Embryonic facial prominence (tissue), 1 donor: ENCODE measurements around the gene MOAP1.
"Not testable (repeated sequence)": the region's sequence is repeated elsewhere in the genome, so short reads cannot be mapped to it uniquely, and the experiment has no call there.

ENCODE experiments used
- DNase-seq: peaks from one replicate; pipeline ENCODE4 v3.0.0-alpha.2; 2016; ENCODE audit errors: extremely low spot score

MOAP1 gene

GRCh38 chr14:93185349-93185720, 638 bp upstream of the MOAP1 start:
- DNase-seq: no peak

GRCh38 chr14:93183596-93184317, 940 bp downstream of the MOAP1 start:
- no peak for DNase-seq

- no peak for DNase-seq
These were observed 9.2 kb downstream of the MOAP1 start for GRCh38 chr14:93175492-93175891.

- DNase-seq: not testable (repeated sequence)
These were observed 10.0 kb downstream of the MOAP1 start for GRCh38 chr14:93174731-93175130.

- no peak for DNase-seq
These were observed 10.7 kb downstream of the MOAP1 start for GRCh38 chr14:93173943-93174395.

- DNase-seq: no peak
These were observed 13.3 kb downstream of the MOAP1 start for GRCh38 chr14:93171376-93171775.

GRCh38 chr14:93170141-93170540, 14.6 kb downstream of the MOAP1 start:
- DNase-seq: not testable (repeated sequence)

- DNase-seq: not testable (repeated sequence)
These were observed 15.1 kb downstream of the MOAP1 start for GRCh38 chr14:93169619-93170018.

GRCh38 chr14:93168610-93169009, 16.1 kb downstream of the MOAP1 start:
- DNase-seq: not testable (repeated sequence)

GRCh38 chr14:93165271-93166265, 19.1 kb downstream of the MOAP1 start:
- DNase-seq: not testable (repeated sequence)

GRCh38 chr14:93163564-93163963, 21.1 kb downstream of the MOAP1 start:
- DNase-seq: no peak

- no peak for DNase-seq
These were observed 23.2 kb downstream of the MOAP1 start for GRCh38 chr14:93161411-93161940.

- DNase-seq: no peak
These were observed 24.3 kb downstream of the MOAP1 start for GRCh38 chr14:93160353-93160801.

- not testable (repeated sequence) for DNase-seq
These were observed 24.9 kb downstream of the MOAP1 start for GRCh38 chr14:93159625-93160352.

GRCh38 chr14:93158349-93158748, 26.3 kb downstream of the MOAP1 start:
- not testable (repeated sequence) for DNase-seq

GRCh38 chr14:93156693-93157369, 27.9 kb downstream of the MOAP1 start:
- no peak for DNase-seq

- DNase-seq: no peak
These were observed 29.0 kb downstream of the MOAP1 start for GRCh38 chr14:93155667-93156066.

GRCh38 chr14:93153121-93153520, 31.6 kb downstream of the MOAP1 start:
- DNase-seq: no peak

GRCh38 chr14:93150227-93151208, 34.2 kb downstream of the MOAP1 start:
- DNase-seq: no peak

- no peak for DNase-seq
These were observed 35.7 kb downstream of the MOAP1 start for GRCh38 chr14:93148979-93149378.
